H1 (cell line): Measurements from ENCODE around the gene DAND5. TPM values are rescaled to one million over a fixed set of nuclear protein-coding genes. Genes with fewer than 3 reads are reported as not detected.

Source experiments
- TBP ChIP-seq: IDR thresholded peaks from 2 replicates; pipeline ENCODE4 v1.6.1; 2011; ENCODE audit warnings: low read depth, low read length, improper control_type of control experiment
- polyA plus RNA-seq, 7 experiments: library from polyadenylated mRNA; depleted of rRNA in 3 of 7; stranded (reverse) in 5 of 7; unstranded in 2 of 7; fragments of >200 nt in 5 of 7; fragments of 200-250 nt in 2 of 7; gene quantifications; 1 replicate in 5 of 7; 2 replicates in 1 of 7; 4 replicates in 1 of 7; pipeline versions ENCODE4 v1.2.1 to v1.2.3, GENCODE V29; 2011 to 2013; ENCODE audit warnings: missing spikeins in 2 of 7, mixed read lengths in 2 of 7
- total RNA-seq: library from RNA; stranded (reverse); fragmentation: NEBNext Ultra II Directional; extraction: Animal tissue kit (Norgen Biotek cat#: 25700); gene quantifications from 2 replicates; pipeline ENCODE4 v1.2.1, GENCODE V29; 2021

DAND5 gene
- total and polyA plus RNA-seq, 2 of the 8 experiments (the other 6 are each of a cell fraction or from before 2014, with no cell fraction given): 0.14 to 0.17 TPM

- no peak for TF ChIP-seq TBP
Observed at GRCh38 chr19:12993562-12993961, 24.2 kb downstream of the DAND5 start (continued).
